ENCODE measurements around the gene RPL29.

The RPL29 gene

DNA sequence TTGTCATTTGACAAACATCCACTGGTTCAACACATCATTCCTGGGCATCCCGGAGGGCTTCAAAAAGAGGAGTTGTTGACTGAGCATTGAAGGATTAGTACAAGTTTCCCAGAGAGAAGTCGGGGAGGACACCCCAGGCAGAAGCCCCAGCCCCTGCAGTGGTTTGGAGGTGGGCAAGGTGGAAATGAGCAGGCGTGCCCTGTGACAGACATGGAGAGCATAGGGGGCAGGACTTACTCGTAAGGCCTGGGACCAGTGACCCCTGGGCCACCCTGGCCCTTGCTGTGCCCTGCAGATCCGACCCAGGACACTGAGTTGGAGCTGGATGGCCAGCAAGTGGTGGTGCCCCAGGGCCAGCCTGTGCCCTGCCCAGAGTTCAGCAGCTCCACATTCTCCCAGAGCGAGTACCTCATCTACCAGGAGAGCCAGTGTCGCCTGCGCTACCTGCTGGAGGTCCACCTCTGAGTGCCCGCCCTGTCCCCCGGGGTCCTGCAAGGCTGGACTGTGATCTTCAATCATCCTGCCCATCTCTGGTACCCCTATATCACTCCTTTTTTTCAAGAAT lies 47.6 kb downstream of the RPL29 start:
- no peaks in the 10 kb centered on the region for H3K9me3 ChIP-seq (ENCODE audit: insufficient read depth, low read length)
- H3K4me2 ChIP-seq (ENCODE audit: low read depth, low read length, poor library complexity, severe bottlenecking), result no peak overlapping the region
- H3K36me3 ChIP-seq (ENCODE audit: low read length), result no peaks in the 10 kb centered on the region
- no peak overlapping the region for H3K4me3 ChIP-seq (ENCODE audit: insufficient read depth, low read length, poor library complexity, severe bottlenecking)
- H3K79me2 ChIP-seq (ENCODE audit: insufficient read depth, low read length), result no peaks in the 10 kb centered on the region
- no peak overlapping the region for H3K27ac ChIP-seq (ENCODE audit: low read depth, low read length)
- H3K9ac ChIP-seq (ENCODE audit: low read length), result no peak overlapping the region
- TF ChIP-seq EZH2phosphoT487 (conservative IDR thresholded peaks at IDR 0.05; ENCODE audit: low read length), result no peak
- TF ChIP-seq, protein P1, sequence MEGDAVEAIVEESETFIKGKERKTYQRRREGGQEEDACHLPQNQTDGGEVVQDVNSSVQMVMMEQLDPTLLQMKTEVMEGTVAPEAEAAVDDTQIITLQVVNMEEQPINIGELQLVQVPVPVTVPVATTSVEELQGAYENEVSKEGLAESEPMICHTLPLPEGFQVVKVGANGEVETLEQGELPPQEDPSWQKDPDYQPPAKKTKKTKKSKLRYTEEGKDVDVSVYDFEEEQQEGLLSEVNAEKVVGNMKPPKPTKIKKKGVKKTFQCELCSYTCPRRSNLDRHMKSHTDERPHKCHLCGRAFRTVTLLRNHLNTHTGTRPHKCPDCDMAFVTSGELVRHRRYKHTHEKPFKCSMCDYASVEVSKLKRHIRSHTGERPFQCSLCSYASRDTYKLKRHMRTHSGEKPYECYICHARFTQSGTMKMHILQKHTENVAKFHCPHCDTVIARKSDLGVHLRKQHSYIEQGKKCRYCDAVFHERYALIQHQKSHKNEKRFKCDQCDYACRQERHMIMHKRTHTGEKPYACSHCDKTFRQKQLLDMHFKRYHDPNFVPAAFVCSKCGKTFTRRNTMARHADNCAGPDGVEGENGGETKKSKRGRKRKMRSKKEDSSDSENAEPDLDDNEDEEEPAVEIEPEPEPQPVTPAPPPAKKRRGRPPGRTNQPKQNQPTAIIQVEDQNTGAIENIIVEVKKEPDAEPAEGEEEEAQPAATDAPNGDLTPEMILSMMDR (IDR thresholded peaks at IDR 0.05; ENCODE audit: insufficient read depth, low read length, poor library complexity, severe bottlenecking), result no peak
- no peak overlapping the region for H2AFZ ChIP-seq (ENCODE audit: low read depth, low read length, severe bottlenecking)
- H3F3A ChIP-seq (ENCODE audit: insufficient read depth), result no peaks in the 10 kb centered on the region
- H3K9me2 ChIP-seq (replicated peaks; ENCODE audit: insufficient read depth, low read length), result no peaks in the 10 kb centered on the region
- H3K27me3 ChIP-seq (ENCODE audit: low read length), result no peaks in the 10 kb centered on the region
- H4K20me1 ChIP-seq (ENCODE audit: low read depth, low read length), result no peaks in the 10 kb centered on the region

DNA sequence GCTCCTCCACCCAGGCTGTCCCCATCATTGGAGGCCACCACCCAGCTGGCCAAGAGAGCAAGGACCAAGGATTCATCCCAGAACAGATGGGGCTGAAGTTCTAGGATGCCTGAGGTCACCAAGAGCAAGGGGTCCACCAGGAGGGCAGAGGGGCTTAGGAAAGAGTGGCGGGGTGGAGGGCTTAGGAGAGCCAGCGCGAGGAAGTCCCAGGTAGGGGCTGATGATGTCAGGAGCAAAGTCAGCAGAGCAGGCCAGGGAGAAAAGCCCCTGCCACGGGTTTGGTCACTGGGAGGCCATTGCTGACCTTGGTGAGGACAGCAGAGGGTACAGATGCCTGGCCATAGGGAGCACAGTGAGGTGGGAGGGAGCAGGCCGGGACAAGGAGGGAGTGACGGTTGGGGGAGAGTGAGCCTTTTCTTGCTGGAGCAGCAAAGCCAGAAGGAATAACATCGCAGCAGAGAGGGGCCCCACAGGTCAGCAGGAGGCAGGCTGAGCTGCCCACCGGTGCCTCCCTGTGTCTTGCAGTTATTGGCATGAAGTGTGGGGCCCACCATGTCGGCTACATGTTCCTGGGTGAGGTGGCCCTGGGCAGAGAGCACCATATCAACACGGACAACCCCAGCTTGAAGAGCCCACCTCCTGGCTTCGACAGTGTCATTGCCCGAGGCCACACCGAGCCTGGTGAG lies 48.3 kb downstream of the RPL29 start:
- TF ChIP-seq, protein P1 (IDR thresholded peaks at IDR 0.05; ENCODE audit: insufficient read depth, low read length, poor library complexity, severe bottlenecking), result no peak
- TF ChIP-seq EZH2phosphoT487 (conservative IDR thresholded peaks at IDR 0.05; ENCODE audit: low read length), result no peak
- H2AFZ ChIP-seq (ENCODE audit: low read depth, low read length, severe bottlenecking), result no peak overlapping the region

DNA sequence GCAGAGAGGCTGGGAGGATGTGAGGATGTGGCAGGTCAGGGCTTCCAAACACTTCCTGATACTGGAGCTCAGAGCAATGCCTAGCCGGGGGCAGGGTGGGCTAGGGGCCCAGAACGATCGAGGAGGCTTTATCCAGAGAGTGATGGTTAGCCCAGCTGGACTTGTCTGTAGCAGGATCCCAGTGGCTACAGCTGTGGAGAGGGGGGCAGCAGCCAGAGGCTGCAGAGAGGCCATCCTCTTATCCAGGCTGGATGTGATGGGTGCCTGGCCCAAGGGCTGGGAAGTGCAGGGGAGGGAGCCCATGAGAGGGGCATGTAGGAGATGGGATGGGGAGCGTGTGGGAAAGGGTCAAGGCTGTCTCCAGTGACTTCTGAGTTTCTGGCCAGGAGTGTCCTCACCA lies 48.9 kb downstream of the RPL29 start:
- Histone ChIP-seq H2AFZ (ENCODE audit: low read depth, low read length, severe bottlenecking) (no peak overlapping the region), H4K20me1 (ENCODE audit: low read depth, low read length) (no peaks in the 10 kb centered on the region), H3K9ac (ENCODE audit: low read length) (no peak overlapping the region), H3K4me3 (ENCODE audit: insufficient read depth, low read length, poor library complexity, severe bottlenecking) (no peak overlapping the region), H3F3A (ENCODE audit: insufficient read depth) (no peaks in the 10 kb centered on the region), H3K27me3 (ENCODE audit: low read length) (no peaks in the 10 kb centered on the region), H3K4me2 (ENCODE audit: low read depth, low read length, poor library complexity, severe bottlenecking) (no peak overlapping the region), H3K79me2 (ENCODE audit: insufficient read depth, low read length) (no peaks in the 10 kb centered on the region), H3K9me2 (replicated peaks; ENCODE audit: insufficient read depth, low read length) (no peaks in the 10 kb centered on the region), H3K9me3 (ENCODE audit: insufficient read depth, low read length) (no peaks in the 10 kb centered on the region), H3K27ac (ENCODE audit: low read depth, low read length) (no peak overlapping the region), H3K36me3 (ENCODE audit: low read length) (no peaks in the 10 kb centered on the region)
- no peak for TF ChIP-seq EZH2phosphoT487 (conservative IDR thresholded peaks at IDR 0.05; ENCODE audit: low read length)
- TF ChIP-seq, protein P1 (IDR thresholded peaks at IDR 0.05; ENCODE audit: insufficient read depth, low read length, poor library complexity, severe bottlenecking), result no peak

More for the DNA sequence above, 48.3 kb downstream of the RPL29 start:
- Histone ChIP-seq H3K9ac (ENCODE audit: low read length) (no peak overlapping the region), H3F3A (ENCODE audit: insufficient read depth) (no peaks in the 10 kb centered on the region), H3K9me3 (ENCODE audit: insufficient read depth, low read length) (no peaks in the 10 kb centered on the region), H3K9me2 (replicated peaks; ENCODE audit: insufficient read depth, low read length) (no peaks in the 10 kb centered on the region), H4K20me1 (ENCODE audit: low read depth, low read length) (no peaks in the 10 kb centered on the region), H3K4me2 (ENCODE audit: low read depth, low read length, poor library complexity, severe bottlenecking) (no peak overlapping the region), H3K27ac (ENCODE audit: low read depth, low read length) (no peak overlapping the region), H3K79me2 (ENCODE audit: insufficient read depth, low read length) (no peaks in the 10 kb centered on the region), H3K27me3 (ENCODE audit: low read length) (no peaks in the 10 kb centered on the region), H3K4me3 (ENCODE audit: insufficient read depth, low read length, poor library complexity, severe bottlenecking) (no peak overlapping the region), H3K36me3 (ENCODE audit: low read length) (no peaks in the 10 kb centered on the region)

Measured in SU-DHL-6 (cell line).